HEK293 (cell line): ENCODE data around the gene GAST.

ENCODE experiments used
- CTCF ChIA-PET: fragments of 350-600 bp; formaldehyde crosslinking; extraction: SDS; loops from one replicate; lab custom pipeline; 2021; ENCODE audit warnings: antibody characterized with exemption; lab: Yijun Ruan, JAX
- POLR2A ChIA-PET: fragments of 300-600 bp; formaldehyde crosslinking; extraction: SDS; loops from one replicate; lab custom pipeline; 2020; ENCODE audit warnings: antibody characterized with exemption, inconsistent platforms; lab: Yijun Ruan, JAX
- H3K27ac ChIP-seq: fragments of 200-500 bp; sonication (Bioruptor generic); 2 replicates; pipeline ENCODE4 v1.5.1; 2014; ENCODE audit warnings: low read depth, low read length, control low read depth, inconsistent platforms; ENCODE audit errors: extremely low read depth
- H3K36me3 ChIP-seq, 2 experiments: fragments of 200-500 bp in 1 of 2; sonication (Bioruptor generic) in 1 of 2; 1 replicate in 1 of 2; 2 replicates in 1 of 2; pipeline ENCODE4 v1.5.1; 2014 to 2017; ENCODE audit warnings: inconsistent platforms in 2 of 2, low read length in 2 of 2; ENCODE audit not compliant: control insufficient read depth in 2 of 2, insufficient read depth in 1 of 2
- H3K4me1 ChIP-seq: fragments of 200-500 bp; sonication (Bioruptor generic); 2 replicates; pipeline ENCODE4 v1.5.1; 2014; ENCODE audit warnings: mild to moderate bottlenecking, low read length, inconsistent platforms; ENCODE audit not compliant: control insufficient read depth, insufficient read depth
- H3K4me3 ChIP-seq: 2 replicates; pipeline ENCODE4 v1.5.1; 2011; ENCODE audit warnings: low read depth, mild to moderate bottlenecking, control low read depth, low read length, moderate library complexity
- H3K9me3 ChIP-seq: fragments of 200-500 bp; sonication (Bioruptor generic); 2 replicates; pipeline ENCODE4 v1.5.1; 2014; ENCODE audit warnings: low read depth, low read length, inconsistent platforms; ENCODE audit not compliant: control insufficient read depth, insufficient read depth
- ELK4 ChIP-seq: IDR thresholded peaks from 2 replicates; pipeline ENCODE4 v1.6.1; 2011; ENCODE audit warnings: mild to moderate bottlenecking, low read depth, low read length, borderline replicate concordance
- GLIS1 ChIP-seq: fragments of 450-650 bp; formaldehyde crosslinking; IDR thresholded peaks from 2 replicates; pipeline ENCODE4 v1.5.1; 2016; ENCODE audit warnings: missing biosample characterization, missing genetic modification characterization
- HOXC10 ChIP-seq: sonication (generic); formaldehyde crosslinking; IDR thresholded peaks from 2 replicates; pipeline ENCODE4 v1.8.1; 2023; ENCODE audit warnings: mild to moderate bottlenecking, missing genetic modification reagents
- HOXD13 ChIP-seq: sonication (generic); formaldehyde crosslinking; IDR thresholded peaks from 2 replicates; pipeline ENCODE4 v1.8.0; 2022; ENCODE audit warnings: missing genetic modification reagents, borderline replicate concordance
- IKZF3 ChIP-seq: fragments of 450-650 bp; IDR thresholded peaks from 2 replicates; pipeline ENCODE4 v1.5.0; 2018; ENCODE audit warnings: missing biosample characterization, mild to moderate bottlenecking, missing genetic modification characterization, moderate library complexity
- KLF16 ChIP-seq: fragments of 450-650 bp; formaldehyde crosslinking; IDR thresholded peaks from 2 replicates; pipeline ENCODE4 v1.5.1; 2017; ENCODE audit warnings: missing biosample characterization, missing genetic modification characterization
- OSR2 ChIP-seq: fragments of 450-650 bp; formaldehyde crosslinking; IDR thresholded peaks from 2 replicates; pipeline ENCODE4 v1.5.1; 2016; ENCODE audit warnings: missing biosample characterization, missing genetic modification characterization
- TRIM28 ChIP-seq: IDR thresholded peaks from 2 replicates; pipeline ENCODE4 v1.6.1; 2011; ENCODE audit warnings: low read length, control low read depth, borderline replicate concordance
- YY1 ChIP-seq: fragments of 450-650 bp; formaldehyde crosslinking; IDR thresholded peaks from 2 replicates; pipeline ENCODE4 v1.5.1; 2018; ENCODE audit warnings: missing biosample characterization, missing genetic modification characterization
- ZBTB48 ChIP-seq: fragments of 450-650 bp; formaldehyde crosslinking; IDR thresholded peaks from 2 replicates; pipeline ENCODE4 v1.5.1; 2016; ENCODE audit warnings: missing biosample characterization, missing genetic modification characterization
- ZFHX2 ChIP-seq: fragments of 450-650 bp; formaldehyde crosslinking; conservative IDR thresholded peaks from 2 replicates; pipeline ENCODE4 v1.5.1; 2016; ENCODE audit warnings: missing biosample characterization, missing genetic modification characterization
- ZNF121 ChIP-seq: fragments of 450-650 bp; formaldehyde crosslinking; IDR thresholded peaks from 2 replicates; pipeline ENCODE4 v1.5.1; 2016; ENCODE audit warnings: missing biosample characterization, missing genetic modification characterization
- ZNF350 ChIP-seq: fragments of 450-650 bp; formaldehyde crosslinking; IDR thresholded peaks from 2 replicates; pipeline ENCODE4 v1.5.0; 2017; ENCODE audit warnings: missing biosample characterization, mild to moderate bottlenecking, missing genetic modification characterization
- ZNF354C ChIP-seq: fragments of 450-650 bp; formaldehyde crosslinking; IDR thresholded peaks from 2 replicates; pipeline ENCODE4 v1.5.1; 2016; ENCODE audit warnings: missing biosample characterization, missing genetic modification characterization, low read depth, borderline replicate concordance
- ZNF391 ChIP-seq: fragments of 450-650 bp; formaldehyde crosslinking; IDR thresholded peaks from 2 replicates; pipeline ENCODE4 v1.5.1; 2016; ENCODE audit warnings: low read depth, missing biosample characterization, missing genetic modification characterization, borderline replicate concordance
- ZNF423 ChIP-seq: fragments of 450-650 bp; formaldehyde crosslinking; IDR thresholded peaks from 2 replicates; pipeline ENCODE4 v1.5.1; 2016; ENCODE audit warnings: missing biosample characterization, missing genetic modification characterization
- ZNF426 ChIP-seq: fragments of 450-650 bp; formaldehyde crosslinking; IDR thresholded peaks from 2 replicates; pipeline ENCODE4 v1.5.1; 2017; ENCODE audit warnings: missing biosample characterization, missing genetic modification characterization, mild to moderate bottlenecking, inconsistent platforms, moderate library complexity
- ZNF548 ChIP-seq: fragments of 450-650 bp; formaldehyde crosslinking; IDR thresholded peaks from 2 replicates; pipeline ENCODE4 v1.5.1; 2016; ENCODE audit warnings: missing biosample characterization, missing genetic modification characterization
- ZNF701 ChIP-seq: fragments of 450-650 bp; formaldehyde crosslinking; IDR thresholded peaks from 2 replicates; pipeline ENCODE4 v1.5.1; 2016; ENCODE audit warnings: missing biosample characterization, missing genetic modification characterization
- ZNF76 ChIP-seq: fragments of 450-650 bp; formaldehyde crosslinking; IDR thresholded peaks from 2 replicates; pipeline ENCODE4; 2016; ENCODE audit warnings: low read depth, missing biosample characterization, missing genetic modification characterization, borderline replicate concordance
- ZNF792 ChIP-seq: fragments of 450-650 bp; formaldehyde crosslinking; IDR thresholded peaks from 2 replicates; pipeline ENCODE4 v1.5.1; 2016; ENCODE audit warnings: missing biosample characterization, missing genetic modification characterization
- ZNF837 ChIP-seq: fragments of 450-650 bp; formaldehyde crosslinking; IDR thresholded peaks from 2 replicates; pipeline ENCODE4 v1.5.1; 2016; ENCODE audit warnings: missing biosample characterization, missing genetic modification characterization
- TF ChIP-seq, protein P1 (sequence below): fragments of 450-650 bp; formaldehyde crosslinking; IDR thresholded peaks from 2 replicates; pipeline ENCODE4 v1.5.1; 2016; ENCODE audit warnings: missing biosample characterization, missing genetic modification characterization, low read depth
- TF ChIP-seq, protein P2 (sequence below): fragments of 450-650 bp; formaldehyde crosslinking; IDR thresholded peaks from 2 replicates; pipeline ENCODE4 v1.5.1; 2017; ENCODE audit warnings: missing biosample characterization, missing genetic modification characterization
- TF ChIP-seq, protein P3 (sequence below): fragments of 450-650 bp; formaldehyde crosslinking; IDR thresholded peaks from 2 replicates; pipeline ENCODE4 v1.5.1; 2016; ENCODE audit warnings: missing biosample characterization, missing genetic modification characterization

Gene GAST

DNA sequence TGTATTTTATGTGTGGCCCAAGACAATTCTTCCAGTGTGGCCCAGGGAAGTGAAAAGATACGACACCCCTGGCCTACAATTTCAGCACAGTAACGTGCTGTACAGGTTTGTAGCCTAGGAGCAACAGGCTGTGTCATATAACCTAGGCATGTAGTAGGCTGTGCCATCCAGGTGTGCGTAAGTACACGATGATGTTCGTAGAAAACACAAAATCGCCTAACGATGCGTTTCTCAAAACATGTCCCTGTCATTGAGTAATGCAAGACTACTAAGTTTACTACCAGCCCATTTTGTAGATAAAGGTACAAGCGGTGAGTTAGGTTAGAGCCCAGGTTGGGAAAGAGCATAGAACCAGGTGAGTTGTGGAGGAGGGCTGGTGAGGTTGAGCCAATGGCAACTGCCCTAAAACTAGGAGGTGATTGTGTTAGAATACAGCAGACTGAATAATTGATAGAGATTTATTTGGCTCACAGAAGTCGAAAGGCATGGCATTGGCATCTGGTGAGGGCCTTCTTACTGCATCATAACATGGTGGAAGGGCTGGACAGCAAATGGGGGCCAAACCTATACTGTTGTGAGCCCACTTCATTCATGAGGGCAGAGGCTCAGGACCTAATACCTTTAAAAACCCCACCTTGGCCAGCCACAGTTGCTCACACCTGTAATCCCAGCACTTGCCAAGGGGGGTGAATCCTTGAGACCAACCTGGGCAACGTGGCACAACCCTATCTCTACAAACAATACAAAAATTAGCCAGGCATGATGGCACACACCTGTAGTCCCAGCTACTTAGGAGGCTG, 19.2 kb upstream of the GAST start (continued):
- TF ChIP-seq ZBTB48 (no peak), ELK4 (no peak), HOXD13 (CRISPR knock-in tag) (0 out of 2 replicates have a peak, but pooled peaks have one; percentile 14), HOXC10 (CRISPR knock-in tag) (no peak), ZNF837 (tag by site-specific recombination) (no peak), ZNF76 (tag by site-specific recombination) (no peak), ZNF350 (tag by site-specific recombination) (no peak), ZNF701 (no peak), ZNF426 (tag by site-specific recombination) (no peak), YY1 (tag by site-specific recombination) (no peak)
- TF ChIP-seq, protein P1, sequence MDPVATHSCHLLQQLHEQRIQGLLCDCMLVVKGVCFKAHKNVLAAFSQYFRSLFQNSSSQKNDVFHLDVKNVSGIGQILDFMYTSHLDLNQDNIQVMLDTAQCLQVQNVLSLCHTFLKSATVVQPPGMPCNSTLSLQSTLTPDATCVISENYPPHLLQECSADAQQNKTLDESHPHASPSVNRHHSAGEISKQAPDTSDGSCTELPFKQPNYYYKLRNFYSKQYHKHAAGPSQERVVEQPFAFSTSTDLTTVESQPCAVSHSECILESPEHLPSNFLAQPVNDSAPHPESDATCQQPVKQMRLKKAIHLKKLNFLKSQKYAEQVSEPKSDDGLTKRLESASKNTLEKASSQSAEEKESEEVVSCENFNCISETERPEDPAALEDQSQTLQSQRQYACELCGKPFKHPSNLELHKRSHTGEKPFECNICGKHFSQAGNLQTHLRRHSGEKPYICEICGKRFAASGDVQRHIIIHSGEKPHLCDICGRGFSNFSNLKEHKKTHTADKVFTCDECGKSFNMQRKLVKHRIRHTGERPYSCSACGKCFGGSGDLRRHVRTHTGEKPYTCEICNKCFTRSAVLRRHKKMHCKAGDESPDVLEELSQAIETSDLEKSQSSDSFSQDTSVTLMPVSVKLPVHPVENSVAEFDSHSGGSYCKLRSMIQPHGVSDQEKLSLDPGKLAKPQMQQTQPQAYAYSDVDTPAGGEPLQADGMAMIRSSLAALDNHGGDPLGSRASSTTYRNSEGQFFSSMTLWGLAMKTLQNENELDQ (tag by site-specific recombination) = no peak

GRCh38 chr17:41695134-41695661, 16.9 kb upstream of the GAST start:
- TF ChIP-seq ZNF121 (tag by site-specific recombination) (peak; percentile 92), HOXD13 (CRISPR knock-in tag) (no peak), ZNF792 (tag by site-specific recombination) (no peak), IKZF3 (tag by site-specific recombination) (peak; percentile 74; the same call in 1 of the 2 replicates), OSR2 (tag by site-specific recombination) (no peak), ZNF548 (tag by site-specific recombination) (no peak), ZNF391 (tag by site-specific recombination) (no peak), ZNF354C (tag by site-specific recombination) (no peak), ZNF423 (tag by site-specific recombination) (no peak), KLF16 (tag by site-specific recombination) (no peak), GLIS1 (peak; percentile 72), TRIM28 (no peak), ZFHX2 (tag by site-specific recombination) (peak; percentile 54)
- TF ChIP-seq, protein P2, sequence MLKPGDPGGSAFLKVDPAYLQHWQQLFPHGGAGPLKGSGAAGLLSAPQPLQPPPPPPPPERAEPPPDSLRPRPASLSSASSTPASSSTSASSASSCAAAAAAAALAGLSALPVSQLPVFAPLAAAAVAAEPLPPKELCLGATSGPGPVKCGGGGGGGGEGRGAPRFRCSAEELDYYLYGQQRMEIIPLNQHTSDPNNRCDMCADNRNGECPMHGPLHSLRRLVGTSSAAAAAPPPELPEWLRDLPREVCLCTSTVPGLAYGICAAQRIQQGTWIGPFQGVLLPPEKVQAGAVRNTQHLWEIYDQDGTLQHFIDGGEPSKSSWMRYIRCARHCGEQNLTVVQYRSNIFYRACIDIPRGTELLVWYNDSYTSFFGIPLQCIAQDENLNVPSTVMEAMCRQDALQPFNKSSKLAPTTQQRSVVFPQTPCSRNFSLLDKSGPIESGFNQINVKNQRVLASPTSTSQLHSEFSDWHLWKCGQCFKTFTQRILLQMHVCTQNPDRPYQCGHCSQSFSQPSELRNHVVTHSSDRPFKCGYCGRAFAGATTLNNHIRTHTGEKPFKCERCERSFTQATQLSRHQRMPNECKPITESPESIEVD = no peak
- TF ChIP-seq, protein P3, sequence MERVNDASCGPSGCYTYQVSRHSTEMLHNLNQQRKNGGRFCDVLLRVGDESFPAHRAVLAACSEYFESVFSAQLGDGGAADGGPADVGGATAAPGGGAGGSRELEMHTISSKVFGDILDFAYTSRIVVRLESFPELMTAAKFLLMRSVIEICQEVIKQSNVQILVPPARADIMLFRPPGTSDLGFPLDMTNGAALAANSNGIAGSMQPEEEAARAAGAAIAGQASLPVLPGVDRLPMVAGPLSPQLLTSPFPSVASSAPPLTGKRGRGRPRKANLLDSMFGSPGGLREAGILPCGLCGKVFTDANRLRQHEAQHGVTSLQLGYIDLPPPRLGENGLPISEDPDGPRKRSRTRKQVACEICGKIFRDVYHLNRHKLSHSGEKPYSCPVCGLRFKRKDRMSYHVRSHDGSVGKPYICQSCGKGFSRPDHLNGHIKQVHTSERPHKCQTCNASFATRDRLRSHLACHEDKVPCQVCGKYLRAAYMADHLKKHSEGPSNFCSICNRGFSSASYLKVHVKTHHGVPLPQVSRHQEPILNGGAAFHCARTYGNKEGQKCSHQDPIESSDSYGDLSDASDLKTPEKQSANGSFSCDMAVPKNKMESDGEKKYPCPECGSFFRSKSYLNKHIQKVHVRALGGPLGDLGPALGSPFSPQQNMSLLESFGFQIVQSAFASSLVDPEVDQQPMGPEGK = peak; percentile 10; the same call in 1 of the 2 replicates
- TF ChIP-seq, protein P1 (tag by site-specific recombination) = no peak
- TF ChIP-seq, all 188 proteins: peak for 5
- Histone ChIP-seq H3K4me1 (peaks cover 3% of the 10 kb centered on the region; the same call in 1 of the 2 replicates), H3K4me3 (no peak overlapping the region), H3K27ac (no peak overlapping the region), H3K9me3 (no peaks in the 10 kb centered on the region), H3K36me3 (peaks cover 22 to 50% of the 10 kb centered on the region in 2 experiments)
- ChIA-PET CTCF (interaction anchor here (0.6 to 4.5 kb wide), 26 partner anchors 10 to 1075 kb away, joined by 3 to 103 read pairs (median 4); partner anchors contain the start of genes GAST and JUP), POLR2A (interaction anchor here (0.8 to 2.6 kb wide), 4 partner anchors 12 to 91 kb away, joined by 3 to 9 read pairs (median 7); partner anchors contain the start of gene JUP)
